Stomach (tissue), 9 donors: ENCODE results near the gene LRRC71. TPM values are rescaled to one million over a fixed set of nuclear protein-coding genes. Genes with fewer than 3 reads are reported as not detected.

ENCODE experiments used
- DNase-seq, 2 donors: peaks; one replicate each; pipeline versions ENCODE4 v3.0.0 to v3.0.0-alpha.2; 2013 to 2019
- H3K27ac ChIP-seq, 5 donors: fragments of 200-600 bp in 4 of 5; sonication (generic) in 4 of 5; one replicate each; pipeline ENCODE4 v1.5.1; 2013 to 2019; ENCODE audit warnings: mild to moderate bottlenecking in 1 of 5, moderate library complexity in 1 of 5
- H3K27me3 ChIP-seq, 3 donors: fragments of 200-600 bp; sonication (generic); one replicate each; pipeline ENCODE4 v1.5.1; 2017 to 2019; ENCODE audit warnings: mixed run types in 1 of 3
- H3K36me3 ChIP-seq, 4 donors: fragments of 200-600 bp; sonication (generic); 1 replicate in 3 of 4; 2 replicates in 1 of 4; pipeline ENCODE4 v1.5.1; 2016 to 2019
- H3K4me1 ChIP-seq, 4 donors: fragments of 200-600 bp; sonication (generic); one replicate each; pipeline ENCODE4 v1.5.1; 2016 to 2019
- H3K4me3 ChIP-seq, 4 donors: fragments of 200-600 bp; sonication (generic) in 3 of 4; one replicate each; pipeline ENCODE4 v1.5.1; 2016 to 2019; ENCODE audit warnings: mild to moderate bottlenecking in 1 of 4
- H3K9me3 ChIP-seq, 4 donors: fragments of 200-600 bp; sonication (generic); one replicate each; pipeline ENCODE4 v1.5.1; 2016 to 2019
- CTCF ChIP-seq, 7 experiments: fragments of 450-650 bp in 4 of 7; fragments of 200-600 bp in 3 of 7; sonication (generic) in 3 of 7; IDR thresholded peaks; one replicate each; pipeline ENCODE4 v1.5.1; 2016 to 2019; ENCODE audit warnings: antibody characterized with exemption in 7 of 7, control low read depth in 2 of 7, mild to moderate bottlenecking in 1 of 7
- EP300 ChIP-seq: sonication (generic); formaldehyde crosslinking; IDR thresholded peaks from one replicate; pipeline ENCODE4 v1.6.1; 2017; ENCODE audit warnings: antibody characterized with exemption
- POLR2A ChIP-seq, 4 donors: fragments of 450-650 bp; IDR thresholded peaks; one replicate each; pipeline ENCODE4 v1.6.1; 2016; ENCODE audit warnings: antibody characterized with exemption in 4 of 4, control low read depth in 2 of 4, mild to moderate bottlenecking in 1 of 4, moderate library complexity in 1 of 4
- POLR2AphosphoS5 ChIP-seq, 3 donors: sonication (generic); formaldehyde crosslinking; IDR thresholded peaks; one replicate each; pipeline ENCODE4 v1.6.1; 2016; ENCODE audit warnings: antibody characterized with exemption in 3 of 3
- WGBS, 5 donors: extraction: QIAGEN DNeasy Blood & Tissue Kit in 3 of 5; methylation state at CpG; one replicate each; pipeline versions ENCODE4 v1.1.5 to v1.1.7; 2013 to 2018; 5-methylcytosine and 5-hydroxymethylcytosine counted together
- intact Hi-C: fragments of 100-400 bp; cut with DNase I; formaldehyde crosslinking; loops from one replicate; pipeline ENCODE4 v1.15.1; 2023; ENCODE audit warnings: low total_unique reads
- polyA plus RNA-seq, 3 donors: library from polyadenylated mRNA; stranded (reverse); fragments of 200-250 nt; gene quantifications; one replicate each; pipeline ENCODE4 v1.2.3, GENCODE V29; 2013
- total RNA-seq, 5 donors: library from RNA; depleted of rRNA; stranded (reverse); fragments of >200 nt; gene quantifications; one replicate each; pipeline versions ENCODE4 v1.1.0 to v1.2.3, GENCODE V29; 2014 to 2016
- donor health status: healthy with polysubstance abuse.
- donor health status: Bipolar disorder and iron deficiency.
- donor health status: healthy.

The LRRC71 gene
- total and polyA plus RNA-seq, 8 donors, result 0.61 to 2.2 TPM; not detected in 6

- no peaks in the 10 kb centered on the region for H3K4me1 ChIP-seq
- no peak overlapping the region for H3K4me3 ChIP-seq
- H3K9me3 ChIP-seq, result no peaks in the 10 kb centered on the region
- no peak for DNase-seq
- TF ChIP-seq POLR2A (IDR thresholded peaks at IDR 0.05) (no peak), EP300 (no peak), POLR2AphosphoS5 (IDR thresholded peaks at IDR 0.05) (no peak), CTCF (IDR thresholded peaks at IDR 0.05) (no peak)
- peaks cover 49 to 100% (median 98%) of the 10 kb centered on the region in 4 donors for H3K36me3 ChIP-seq
- no peak overlapping the region for H3K27ac ChIP-seq
- intact Hi-C loops, result no loop called here
- 83 to 92% (median 89%) methylated on average over 3 to 13 of the region's 13 CpGs for WGBS, 5 donors
- no peaks in the 10 kb centered on the region for H3K27me3 ChIP-seq
These were observed 19.4 kb downstream of the LRRC71 start for GRCh38 chr1:156939786-156940334.

DNA sequence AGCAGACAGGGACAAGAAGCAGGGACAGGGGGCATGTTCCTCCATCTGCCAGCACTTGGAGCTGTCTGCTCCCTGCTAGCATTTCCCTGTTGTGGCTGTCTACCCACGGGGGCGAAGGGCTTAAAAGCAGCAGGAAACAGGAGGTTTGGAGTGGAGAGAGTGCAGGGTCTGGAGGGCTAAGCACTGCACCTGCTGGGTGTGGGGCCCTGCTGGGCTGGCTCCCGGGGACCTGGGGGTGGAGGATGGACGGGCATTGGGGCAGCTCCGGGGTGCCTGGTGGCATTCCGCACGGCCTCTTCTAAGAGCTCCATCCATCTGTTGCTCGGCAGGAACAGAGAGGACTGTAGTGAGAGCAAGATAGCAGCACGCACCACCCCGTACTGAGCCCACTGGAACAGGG lies 21.2 kb downstream of the LRRC71 start:
- peaks cover 67 to 100% (median 100%) of the 10 kb centered on the region in 4 donors for H3K36me3 ChIP-seq
- no peak overlapping the region for H3K4me3 ChIP-seq
- H3K4me1 ChIP-seq, result no peaks in the 10 kb centered on the region
- no peaks in the 10 kb centered on the region for H3K27me3 ChIP-seq
- H3K27ac ChIP-seq, result no peak overlapping the region
- 85 to 94% (median 93%) methylated on average over 10 of the region's 10 CpGs for WGBS, 5 donors
- no peak for DNase-seq
- TF ChIP-seq EP300 (no peak), POLR2A (IDR thresholded peaks at IDR 0.05) (no peak), CTCF (IDR thresholded peaks at IDR 0.05) (no peak), POLR2AphosphoS5 (IDR thresholded peaks at IDR 0.05) (no peak)
- intact Hi-C loops, result no loop called here
- H3K9me3 ChIP-seq, result no peaks in the 10 kb centered on the region

- 79 to 94% (median 86%) methylated on average over 3 of the region's 3 CpGs for WGBS, 5 donors
These were observed 21.7 kb downstream of the LRRC71 start for GRCh38 chr1:156942176-156942575.

DNA sequence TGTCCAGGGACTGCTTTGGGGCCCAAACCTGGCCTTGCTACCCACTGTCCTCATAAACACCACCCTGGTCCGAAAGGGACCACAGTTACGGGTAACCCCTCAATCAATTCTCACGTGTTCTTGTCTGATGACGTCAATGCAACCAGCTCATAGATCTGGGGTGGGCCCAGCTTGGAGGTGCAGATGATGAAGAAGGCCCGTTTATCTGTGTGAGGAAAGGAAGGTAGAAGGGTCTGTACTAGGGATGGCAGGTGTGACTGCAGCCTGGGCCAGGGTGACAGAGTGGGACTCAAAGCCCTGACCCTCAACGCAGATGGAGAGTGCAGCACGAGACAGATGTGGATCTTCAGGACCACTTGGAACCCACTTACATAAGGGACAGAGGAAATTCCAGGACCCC lies 22.1 kb downstream of the LRRC71 start:
- TF ChIP-seq EP300, result no peak
- TF ChIP-seq CTCF (IDR thresholded peaks at IDR 0.05), result no peak
- no peak for TF ChIP-seq POLR2AphosphoS5 (IDR thresholded peaks at IDR 0.05)
- no peak for TF ChIP-seq POLR2A (IDR thresholded peaks at IDR 0.05)
- Histone ChIP-seq H3K9me3 (no peaks in the 10 kb centered on the region), H3K36me3 (peaks cover 76 to 100% (median 100%) of the 10 kb centered on the region in 4 donors), H3K4me3 (no peak overlapping the region), H3K27ac (no peak overlapping the region), H3K27me3 (no peaks in the 10 kb centered on the region), H3K4me1 (no peaks in the 10 kb centered on the region)
- 91 to 95% (median 93%) methylated on average over 7 of the region's 7 CpGs for WGBS, 5 donors
- no peak for DNase-seq
- intact Hi-C loops, result no loop called here

More at GRCh38 chr1:156942176-156942575, 21.7 kb downstream of the LRRC71 start:
- Histone ChIP-seq H3K4me3 (no peak overlapping the region), H3K27ac (no peak overlapping the region), H3K36me3 (peaks cover 72 to 100% (median 100%) of the 10 kb centered on the region in 4 donors), H3K27me3 (no peaks in the 10 kb centered on the region), H3K9me3 (no peaks in the 10 kb centered on the region), H3K4me1 (no peaks in the 10 kb centered on the region)
- TF ChIP-seq CTCF (IDR thresholded peaks at IDR 0.05), result no peak
- TF ChIP-seq EP300, result no peak
- TF ChIP-seq POLR2AphosphoS5 (IDR thresholded peaks at IDR 0.05), result no peak
- no peak for TF ChIP-seq POLR2A (IDR thresholded peaks at IDR 0.05)
- DNase-seq, result no peak
- intact Hi-C loops, result no loop called here
